ENCODE measurements around the gene BTBD6. TPM values are rescaled to one million over a fixed set of nuclear protein-coding genes. Genes with fewer than 3 reads are reported as not detected.

BTBD6 gene
- total and polyA plus RNA-seq, 9 of the 15 experiments (the other 6 are each of a cell fraction or from before 2014, with no cell fraction given), result not detected

- no peak for TF ChIP-seq RERE (CRISPR knock-in tag; IDR thresholded peaks at IDR 0.05; ENCODE audit: borderline replicate concordance)
- TF ChIP-seq ZNF444 (CRISPR knock-in tag; IDR thresholded peaks at IDR 0.05), result no peak
These were observed 4.0 kb upstream of the BTBD6 start (continued) for GRCh38 chr14:105244334-105244733.

GRCh38 chr14:105247026-105247425, 1.3 kb upstream of the BTBD6 start:
- Histone ChIP-seq H4K20me1 (replicated peaks; ENCODE audit: control insufficient read depth, insufficient read depth, low read length) (no peaks in the 10 kb centered on the region), H3K9me1 (ENCODE audit: control insufficient read depth, insufficient read depth, low read length) (no peaks in the 10 kb centered on the region), H3K4me3 (no peak overlapping the region), H2AFZ (ENCODE audit: low read depth, low read length) (no peak overlapping the region), H3K27me3 (ENCODE audit: control insufficient read depth in 2 of 2, insufficient read depth in 2 of 2, low read length in 2 of 2) (no peaks in the 10 kb centered on the region), H3K4me2 (ENCODE audit: insufficient read depth, low read length) (no peak overlapping the region), H3K36me3 (ENCODE audit: control insufficient read depth, insufficient read depth, low read length) (peaks cover 21% of the 10 kb centered on the region; the same call in 2 of the 3 replicates), H3K27ac (ENCODE audit: extremely low read depth, low read depth, low read length) (no peak overlapping the region), H3K9me3 (replicated peaks; ENCODE audit: control insufficient read depth, insufficient read depth, low read depth, low read length) (no peaks in the 10 kb centered on the region), H3K79me2 (ENCODE audit: control insufficient read depth, insufficient read depth, low read length) (no peaks in the 10 kb centered on the region), H3K4me1 (replicated peaks in 1 of 2; ENCODE audit: control insufficient read depth in 2 of 2, insufficient read depth in 2 of 2, low read length in 2 of 2) (no peaks in the 10 kb centered on the region), H3K9ac (ENCODE audit: insufficient read depth in 1 of 2, low read depth in 2 of 2, low read length in 2 of 2) (no peak overlapping the region)
- FAIRE-seq, result no peak
- TF ChIP-seq MBD1 (CRISPR knock-in tag; IDR thresholded peaks at IDR 0.05) (no peak), CBX5 (IDR thresholded peaks at IDR 0.05; ENCODE audit: borderline replicate concordance, low read depth) (no peak), COPS2 (conservative IDR thresholded peaks at IDR 0.05) (no peak), KDM5B (IDR thresholded peaks at IDR 0.05; ENCODE audit: insufficient replicate concordance, low read depth, low read length) (no peak), RERE (CRISPR knock-in tag; IDR thresholded peaks at IDR 0.05; ENCODE audit: borderline replicate concordance) (no peak), PHB2 (IDR thresholded peaks at IDR 0.05; ENCODE audit: low read depth) (no peak), SMARCA4 (IDR thresholded peaks at IDR 0.05) (no peak)
- CTCF ChIA-PET (ENCODE audit: low intra/inter-chr PET ratio), result no interaction called here
- WGBS (ENCODE audit: insufficient coverage, low coverage, missing lambda C conversion rate), result 94% methylated on average over 8 of the region's 16 CpGs
- BruUV-seq (replicated peaks), result no TSS peak
- intact Hi-C loops (cut with micrococcal nuclease) (no loop called here), in situ Hi-C loops (cut with MboI) (no loop called here)
- ATAC-seq, result no peak
- POLR2A ChIA-PET, result no interaction called here
- no peak for DNase-seq (ENCODE audit: extremely low read depth in 1 of 4, low spot score in 3 of 4)
